H1 (cell line): Measurements from ENCODE around the gene HOXA6. TPM values are rescaled to one million over a fixed set of nuclear protein-coding genes. Genes with fewer than 3 reads are reported as not detected.

Experiments
- CEBPB ChIP-seq: IDR thresholded peaks from 2 replicates; pipeline ENCODE4 v1.6.1; 2012; ENCODE audit warnings: low read depth, low read length
- CTCF ChIP-seq, 3 experiments: IDR thresholded peaks; 1 replicate in 2 of 3; 2 replicates in 1 of 3; pipeline versions ENCODE4 v1.5.1 to v1.6.1; 2011; ENCODE audit warnings: low read length in 3 of 3, mild to moderate bottlenecking in 3 of 3, inconsistent platforms in 2 of 3, low read depth in 1 of 3, moderate library complexity in 1 of 3; ENCODE audit not compliant: insufficient read depth in 1 of 3; ENCODE audit errors: control extremely low read depth in 1 of 3
- E2F6 ChIP-seq: IDR thresholded peaks from 2 replicates; pipeline ENCODE4 v1.6.1; 2012; ENCODE audit warnings: inconsistent platforms
- EP300 ChIP-seq, 2 experiments: IDR thresholded peaks; 1 replicate in 1 of 2; 2 replicates in 1 of 2; pipeline ENCODE4 v1.6.1; 2011 to 2012; ENCODE audit warnings: low read depth in 2 of 2, low read length in 2 of 2, mild to moderate bottlenecking in 2 of 2, borderline replicate concordance in 1 of 2, inconsistent platforms in 1 of 2, moderate library complexity in 1 of 2
- GTF2F1 ChIP-seq: IDR thresholded peaks from 2 replicates; pipeline ENCODE4 v1.6.1; 2012; ENCODE audit warnings: low read depth, low read length, improper control_type of control experiment, borderline replicate concordance
- POLR2A ChIP-seq, 2 experiments: IDR thresholded peaks; 1 replicate in 1 of 2; 2 replicates in 1 of 2; pipeline ENCODE4 v1.6.1; 2011; ENCODE audit warnings: low read depth in 2 of 2, low read length in 2 of 2, mild to moderate bottlenecking in 2 of 2; ENCODE audit errors: control extremely low read depth in 1 of 2
- POU5F1 ChIP-seq: IDR thresholded peaks from 2 replicates; pipeline ENCODE4 v1.6.1; 2011; ENCODE audit warnings: low read depth, mild to moderate bottlenecking, low read length, moderate library complexity
- RAD21 ChIP-seq, 2 experiments: IDR thresholded peaks in 1 of 2; conservative IDR thresholded peaks in 1 of 2; 2 replicates each; pipeline ENCODE4 v1.6.1; 2011; ENCODE audit warnings: low read depth in 2 of 2, low read length in 2 of 2, improper control_type of control experiment in 1 of 2, inconsistent platforms in 1 of 2, mild to moderate bottlenecking in 1 of 2, moderate library complexity in 1 of 2
- RBBP5 ChIP-seq: IDR thresholded peaks from 2 replicates; pipeline ENCODE4 v1.7.1; 2012; ENCODE audit warnings: low read depth, mild to moderate bottlenecking, inconsistent platforms, low read length, moderate library complexity, borderline replicate concordance
- RFX5 ChIP-seq: IDR thresholded peaks from 2 replicates; pipeline ENCODE4 v1.6.1; 2011; ENCODE audit warnings: low read depth, low read length, improper control_type of control experiment, borderline replicate concordance
- SP2 ChIP-seq: IDR thresholded peaks from 2 replicates; pipeline ENCODE4 v1.6.1; 2012; ENCODE audit warnings: mild to moderate bottlenecking, low read length, inconsistent platforms
- SP4 ChIP-seq: IDR thresholded peaks from 2 replicates; pipeline ENCODE4 v1.6.1; 2012; ENCODE audit warnings: low read length, inconsistent platforms
- SUZ12 ChIP-seq: fragments of 200-600 bp; sonication (generic); IDR thresholded peaks from 2 replicates; pipeline ENCODE4 v1.6.1; 2012; ENCODE audit warnings: mild to moderate bottlenecking, inconsistent platforms, low read length, moderate library complexity, mixed read lengths
- TBP ChIP-seq: IDR thresholded peaks from 2 replicates; pipeline ENCODE4 v1.6.1; 2011; ENCODE audit warnings: low read depth, low read length, improper control_type of control experiment
- TEAD4 ChIP-seq: IDR thresholded peaks from 2 replicates; pipeline ENCODE4 v1.6.1; 2012; ENCODE audit warnings: low read depth, low read length, inconsistent platforms, mixed read lengths
- USF2 ChIP-seq: IDR thresholded peaks from 2 replicates; pipeline ENCODE4 v1.6.1; 2011; ENCODE audit warnings: low read length, improper control_type of control experiment
- ZNF274 ChIP-seq: IDR thresholded peaks from 2 replicates; pipeline ENCODE4 v1.7.0; 2012; ENCODE audit warnings: low read length, borderline replicate concordance; ENCODE audit errors: extremely low read depth
- polyA plus RNA-seq, 7 experiments: library from polyadenylated mRNA; depleted of rRNA in 3 of 7; stranded (reverse) in 5 of 7; unstranded in 2 of 7; fragments of >200 nt in 5 of 7; fragments of 200-250 nt in 2 of 7; gene quantifications; 1 replicate in 5 of 7; 2 replicates in 1 of 7; 4 replicates in 1 of 7; pipeline versions ENCODE4 v1.2.1 to v1.2.3, GENCODE V29; 2011 to 2013; ENCODE audit warnings: missing spikeins in 2 of 7, mixed read lengths in 2 of 7
- total RNA-seq: library from RNA; stranded (reverse); fragmentation: NEBNext Ultra II Directional; extraction: Animal tissue kit (Norgen Biotek cat#: 25700); gene quantifications from 2 replicates; pipeline ENCODE4 v1.2.1, GENCODE V29; 2021

HOXA6 gene
- total and polyA plus RNA-seq, 2 of the 8 experiments (the other 6 are each of a cell fraction or from before 2014, with no cell fraction given) = not detected

GRCh38 chr7:27157702-27158431 is 10.3 kb upstream of the HOXA6 start (continued):
- no peak for TF ChIP-seq POU5F1
- TF ChIP-seq SP2 = no peak
- TF ChIP-seq GTF2F1 = no peak
- no peak for TF ChIP-seq RAD21 (IDR thresholded peaks at IDR 0.05 in 1 of 2, conservative IDR thresholded peaks at IDR 0.05 in 1 of 2; ENCODE audit: low read depth in 2 of 2, low read length in 2 of 2)
- no peak for TF ChIP-seq E2F6
- no peak for TF ChIP-seq USF2
- TF ChIP-seq TBP = no peak
- TF ChIP-seq ZNF274 = no peak
- TF ChIP-seq TEAD4 = no peak
- TF ChIP-seq RFX5 = no peak
- TF ChIP-seq POLR2A (IDR thresholded peaks at IDR 0.05; ENCODE audit: control extremely low read depth in 1 of 2, low read depth in 2 of 2, low read length in 2 of 2) = no peak
- no peak for TF ChIP-seq SP4
- no peak for TF ChIP-seq EP300 (IDR thresholded peaks at IDR 0.05; ENCODE audit: borderline replicate concordance in 1 of 2, low read depth in 2 of 2, low read length in 2 of 2)
- TF ChIP-seq CEBPB = no peak
- no peak for TF ChIP-seq CTCF (IDR thresholded peaks at IDR 0.05; ENCODE audit: control extremely low read depth in 1 of 3, insufficient read depth in 1 of 3, low read depth in 1 of 3, low read length in 3 of 3)
- TF ChIP-seq SUZ12 = peak; percentile 69
- TF ChIP-seq RBBP5 = no peak
- TF ChIP-seq, all 59 proteins: peak for 4
